H9 (cell line): ENCODE results near the gene RAI1. TPM values are rescaled to one million over a fixed set of nuclear protein-coding genes. Genes with fewer than 3 reads are reported as not detected.

Source experiments
- DNase-seq: peaks from one replicate; pipeline ENCODE4 v3.0.0-alpha.2; 2017
- H2AFZ ChIP-seq: one replicate; pipeline ENCODE4 v1.6.1; 2013; ENCODE audit warnings: mild to moderate bottlenecking, low read length, control low read depth, moderate library complexity
- H2AK5ac ChIP-seq: 2 replicates; pipeline ENCODE4 v1.6.1; 2013; ENCODE audit warnings: low read length, control low read depth, mixed read lengths; ENCODE audit not compliant: insufficient read length
- H2BK120ac ChIP-seq: one replicate; pipeline ENCODE4 v1.6.1; 2013; ENCODE audit warnings: low read depth, mild to moderate bottlenecking, low read length, control low read depth, inconsistent platforms; ENCODE audit not compliant: poor library complexity, severe bottlenecking
- H2BK12ac ChIP-seq: 2 replicates; pipeline ENCODE4 v1.6.1; 2013; ENCODE audit warnings: low read length, control low read depth, mixed read lengths, low read depth; ENCODE audit not compliant: insufficient read length
- H2BK15ac ChIP-seq: 2 replicates; pipeline ENCODE4 v1.6.1; 2013; ENCODE audit warnings: low read depth, low read length, control low read depth
- H2BK20ac ChIP-seq: one replicate; pipeline ENCODE4 v1.6.1; 2013; ENCODE audit warnings: low read depth, mild to moderate bottlenecking, low read length, control low read depth, inconsistent platforms; ENCODE audit not compliant: poor library complexity, severe bottlenecking
- H2BK5ac ChIP-seq: 2 replicates; pipeline ENCODE4 v1.6.1; 2013; ENCODE audit warnings: low read length, control low read depth, mixed read lengths; ENCODE audit not compliant: insufficient read length
- H3K14ac ChIP-seq: 2 replicates; pipeline ENCODE4 v1.6.1; 2013; ENCODE audit warnings: low read length, control low read depth; ENCODE audit not compliant: insufficient read depth
- H3K18ac ChIP-seq: 2 replicates; pipeline ENCODE4 v1.6.1; 2013; ENCODE audit warnings: low read depth, mild to moderate bottlenecking, mixed read lengths, low read length, control low read depth; ENCODE audit not compliant: insufficient read length
- H3K23ac ChIP-seq: 2 replicates; pipeline ENCODE4 v1.6.1; 2013; ENCODE audit warnings: low read length, control low read depth, mixed read lengths, low read depth; ENCODE audit not compliant: insufficient read length
- H3K23me2 ChIP-seq: 2 replicates; pipeline ENCODE4 v1.6.1; 2013; ENCODE audit warnings: low read depth, mild to moderate bottlenecking, mixed read lengths, low read length, control low read depth; ENCODE audit not compliant: insufficient read length, poor library complexity, severe bottlenecking
- H3K27ac ChIP-seq: 2 replicates; pipeline ENCODE4 v1.5.1; 2013; ENCODE audit warnings: low read length, control low read depth, mixed read lengths, low read depth; ENCODE audit not compliant: insufficient read length
- H3K27me3 ChIP-seq: 2 replicates; pipeline ENCODE4 v1.6.1; 2013; ENCODE audit warnings: low read length, control low read depth, inconsistent platforms; ENCODE audit not compliant: insufficient read depth
- H3K4ac ChIP-seq: 2 replicates; pipeline ENCODE4 v1.6.1; 2013; ENCODE audit warnings: low read depth, mild to moderate bottlenecking, control low read depth, inconsistent platforms, low read length, moderate library complexity
- H3K4me1 ChIP-seq: 2 replicates; pipeline ENCODE4 v1.6.1; 2013; ENCODE audit warnings: low read length, control low read depth, inconsistent platforms; ENCODE audit not compliant: insufficient read depth
- H3K4me2 ChIP-seq: 2 replicates; pipeline ENCODE4 v1.6.1; 2013; ENCODE audit warnings: low read length, control low read depth, mixed read lengths; ENCODE audit not compliant: insufficient read length, insufficient read depth
- H3K56ac ChIP-seq: 2 replicates; pipeline ENCODE4 v1.6.1; 2013; ENCODE audit warnings: low read depth, mild to moderate bottlenecking, mixed read lengths, low read length, control low read depth; ENCODE audit not compliant: insufficient read length
- H3K79me1 ChIP-seq: 2 replicates; pipeline ENCODE4 v1.6.1; 2013; ENCODE audit warnings: low read depth, mild to moderate bottlenecking, moderate library complexity, low read length, control low read depth, inconsistent platforms; ENCODE audit not compliant: insufficient read depth, poor library complexity, severe bottlenecking
- H3K79me2 ChIP-seq: 2 replicates; pipeline ENCODE4 v1.6.1; 2013; ENCODE audit warnings: low read length, control low read depth, inconsistent platforms; ENCODE audit not compliant: insufficient read depth
- H3K9ac ChIP-seq: 2 replicates; pipeline ENCODE4 v1.6.1; 2013; ENCODE audit warnings: low read length, control low read depth, mixed read lengths; ENCODE audit not compliant: insufficient read length; ENCODE audit errors: extremely low read depth
- H3K9me3 ChIP-seq: one replicate; pipeline ENCODE4 v1.6.1; 2013; ENCODE audit warnings: low read depth, low read length, inconsistent platforms; ENCODE audit not compliant: control insufficient read depth
- H3T11ph ChIP-seq: one replicate; pipeline ENCODE4 v1.6.1; 2013; ENCODE audit warnings: mild to moderate bottlenecking, low read length, control low read depth, inconsistent platforms
- H4K20me1 ChIP-seq: one replicate; pipeline ENCODE4 v1.6.1; 2013; ENCODE audit not compliant: control insufficient read depth, insufficient read length, insufficient read depth
- H4K5ac ChIP-seq: 2 replicates; pipeline ENCODE4 v1.6.1; 2013; ENCODE audit warnings: low read depth, mild to moderate bottlenecking, mixed read lengths, low read length, control low read depth; ENCODE audit not compliant: insufficient read length
- H4K8ac ChIP-seq: replicated peaks from 2 replicates; pipeline ENCODE4 v1.6.1; 2013; ENCODE audit warnings: low read length, control low read depth, mixed read lengths, low read depth; ENCODE audit not compliant: insufficient read length
- H4K91ac ChIP-seq: 2 replicates; pipeline ENCODE4 v1.6.1; 2013; ENCODE audit warnings: low read depth, mild to moderate bottlenecking, moderate library complexity, mixed read lengths, low read length, control low read depth; ENCODE audit not compliant: insufficient read length
- H3K27ac Mint-ChIP-seq, 3 experiments: 2 replicates in 2 of 3; 3 replicates in 1 of 3; pipeline ENCODE4 v1.8.0; 2020 to 2021; ENCODE audit warnings: mixed read lengths in 3 of 3, mild to moderate bottlenecking in 1 of 3, moderate library complexity in 1 of 3
- H3K27me3 Mint-ChIP-seq: 2 replicates; pipeline ENCODE4 v1.8.0; 2021; ENCODE audit warnings: low read depth, mild to moderate bottlenecking, moderate library complexity, mixed read lengths
- H3K36me3 Mint-ChIP-seq, 3 experiments: 2 replicates in 2 of 3; 3 replicates in 1 of 3; pipeline ENCODE4 v1.8.0; 2020 to 2021; ENCODE audit warnings: low read depth in 3 of 3, mixed read lengths in 3 of 3; ENCODE audit not compliant: insufficient read depth in 1 of 3
- H3K4me1 Mint-ChIP-seq, 2 experiments: 2 replicates each; pipeline ENCODE4 v1.8.0; 2020; ENCODE audit warnings: mixed read lengths in 2 of 2
- H3K4me3 Mint-ChIP-seq, 2 experiments: 2 replicates in 1 of 2; 3 replicates in 1 of 2; pipeline ENCODE4 v1.8.0; 2020 to 2021; ENCODE audit warnings: mild to moderate bottlenecking in 2 of 2, mixed read lengths in 2 of 2, moderate library complexity in 1 of 2
- H3K9me3 Mint-ChIP-seq, 2 experiments: 2 replicates in 1 of 2; 3 replicates in 1 of 2; pipeline ENCODE4 v1.8.0; 2020; ENCODE audit warnings: mild to moderate bottlenecking in 2 of 2, mixed read lengths in 2 of 2, moderate library complexity in 1 of 2
- CTCF ChIP-seq: fragments of 200-600 bp; sonication (generic); conservative IDR thresholded peaks from 3 replicates; pipeline ENCODE4 v1.8.0; 2021; ENCODE audit warnings: antibody characterized with exemption, mild to moderate bottlenecking
- WGBS: extraction: QIAGEN DNeasy Blood & Tissue Kit; methylation state at CpG from one replicate; pipeline ENCODE4 v1.1.7; 2013; ENCODE audit warnings: missing lambda C conversion rate, low lambda C conversion rate, mixed read lengths; ENCODE audit not compliant: insufficient read length; ENCODE audit errors: extremely low coverage; 5-methylcytosine and 5-hydroxymethylcytosine counted together
- total RNA-seq: library from RNA; stranded (reverse); gene quantifications from 2 replicates; pipeline ENCODE4 v1.2.1, GENCODE V29; 2021

Gene RAI1
- total RNA-seq, 1 experiment from 2014 or later, result 1.5 TPM

GRCh38 chr17:17718251-17718650 is 37.0 kb downstream of the RAI1 start:
- Histone ChIP-seq H4K8ac (no peak overlapping the region), H3K27me3 (peaks cover 69% of the 10 kb centered on the region), H2BK120ac (no peak overlapping the region), H4K20me1 (no peaks in the 10 kb centered on the region), H3K27ac (no peak overlapping the region), H3K9ac (no peak overlapping the region), H3K79me1 (no peaks in the 10 kb centered on the region), H3K56ac (no peak overlapping the region), H3K23ac (no peak overlapping the region), H2AFZ (no peak overlapping the region), H3K9me3 (no peaks in the 10 kb centered on the region), H2BK5ac (no peak overlapping the region), H3K4me1 (no peaks in the 10 kb centered on the region; the same call in 1 of the 2 replicates), H3K23me2 (no peaks in the 10 kb centered on the region), H2BK12ac (no peak overlapping the region), H3K4ac (no peak overlapping the region), H2BK15ac (no peak overlapping the region), H2BK20ac (no peak overlapping the region), H3T11ph (no peak overlapping the region), H4K5ac (no peak overlapping the region), H4K91ac (no peak overlapping the region), H3K79me2 (no peaks in the 10 kb centered on the region), H3K18ac (no peak overlapping the region), H2AK5ac (no peak overlapping the region), H3K4me2 (no peak overlapping the region), H3K14ac (no peak overlapping the region)
- no peaks in the 10 kb centered on the region; a peak in 1 of 5 replicates for H3K9me3 Mint-ChIP-seq
- H3K4me3 Mint-ChIP-seq, result no peak overlapping the region
- no CpG with 5 or more reads among the region's 5 CpGs for WGBS
- TF ChIP-seq CTCF, result no peak
- H3K27ac Mint-ChIP-seq, result no peak overlapping the region
- peaks cover 97% of the 10 kb centered on the region for H3K27me3 Mint-ChIP-seq
- peaks cover 0 to 2% (median 0%) of the 10 kb centered on the region in 3 experiments; a peak in 2 of 7 replicates for H3K36me3 Mint-ChIP-seq
- H3K4me1 Mint-ChIP-seq, result peaks cover 21 to 30% of the 10 kb centered on the region in 2 experiments
- no peak for DNase-seq
